Activated B cell treated with CpG ODN at 0.5 μM for 24 hours (primary cell): ENCODE results near the gene KRTAP10-6. TPM values are rescaled to one million over a fixed set of nuclear protein-coding genes. Genes with fewer than 3 reads are reported as not detected.

Experiments used
- ATAC-seq: fragments of 200-7000 bp; cut with Tn5 transposase; one replicate; pipeline ENCODE4 v1.10.0; 2021; ENCODE audit warnings: low read depth, mild to moderate bottlenecking, moderate library complexity
- CTCF ChIA-PET: fragments of 350-600 bp; sonication (Branson Sonifier 250); formaldehyde crosslinking; loops from one replicate; lab custom pipeline; 2021; ENCODE audit warnings: antibody characterized with exemption; lab: Charles Lee
- POLR2A ChIA-PET: fragments of 350-600 bp; sonication (Branson Sonifier 250); formaldehyde crosslinking; loops from one replicate; lab custom pipeline; 2021; ENCODE audit warnings: antibody characterized with exemption; lab: Charles Lee
- DNase-seq: peaks from one replicate; pipeline ENCODE4 v3.0.0; 2022
- H3K27ac Mint-ChIP-seq: one replicate; pipeline ENCODE4 v1.8.0; 2020; ENCODE audit warnings: mixed read lengths
- H3K27me3 Mint-ChIP-seq: one replicate; pipeline ENCODE4 v1.8.0; 2021; ENCODE audit warnings: mixed read lengths
- H3K36me3 Mint-ChIP-seq: one replicate; pipeline ENCODE4 v1.8.0; 2021; ENCODE audit warnings: low read depth, mixed read lengths
- H3K4me1 Mint-ChIP-seq: one replicate; pipeline ENCODE4 v1.8.0; 2021; ENCODE audit warnings: mixed read lengths
- H3K4me3 Mint-ChIP-seq: one replicate; pipeline ENCODE4 v1.8.0; 2020; ENCODE audit warnings: mild to moderate bottlenecking, mixed read lengths
- H3K9me3 Mint-ChIP-seq: one replicate; pipeline ENCODE4 v1.8.0; 2020; ENCODE audit warnings: mixed read lengths
- intact Hi-C: fragments of 100-400 bp; cut with micrococcal nuclease; formaldehyde crosslinking; loops from one replicate; pipeline ENCODE4 v1.15.1; 2024
- total RNA-seq: library from RNA; stranded (reverse); gene quantifications from 2 replicates; pipeline ENCODE4 v1.2.3, GENCODE V29; 2022
- TF ChIP-seq, protein P1 (sequence below): fragments of 200-600 bp; IDR thresholded peaks from one replicate; pipeline ENCODE4 v1.8.0; 2022; ENCODE audit warnings: antibody characterized with exemption, mild to moderate bottlenecking

KRTAP10-6 gene
- total RNA-seq, 1 donor from 2014 or later = not detected

DNA sequence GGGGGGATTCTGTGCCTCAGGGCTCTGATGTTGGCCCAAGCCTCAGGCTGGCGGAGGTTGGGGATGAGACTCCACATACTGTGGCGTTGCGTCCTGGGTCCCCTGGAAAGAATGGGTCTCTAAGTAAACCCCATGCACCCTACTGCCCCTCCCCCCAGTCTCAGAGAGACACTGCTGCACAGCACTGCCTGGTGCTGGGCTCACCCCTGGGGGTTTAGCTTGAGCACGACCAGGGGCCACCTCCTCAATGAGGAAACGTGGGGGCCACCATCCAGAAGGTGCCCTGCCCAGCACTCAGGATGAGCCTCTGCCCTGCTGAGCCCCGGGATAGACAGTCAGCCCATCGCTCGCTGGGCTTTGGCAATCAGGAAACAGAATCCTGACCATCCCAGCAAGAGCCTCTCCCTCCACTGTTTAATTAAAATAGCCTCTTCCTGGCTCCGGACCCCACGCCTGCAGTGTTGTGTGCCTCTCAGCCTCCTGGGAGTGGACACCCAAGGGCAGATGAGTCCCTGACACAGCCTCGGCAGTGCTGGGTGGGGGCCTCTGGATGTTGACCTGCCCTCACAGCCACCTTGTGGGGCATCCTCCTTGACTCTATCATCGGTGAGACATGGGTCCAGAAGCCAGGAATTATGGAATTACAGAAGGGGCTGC lies 22.3 kb downstream of the KRTAP10-6 start:
- TF ChIP-seq, protein P1, sequence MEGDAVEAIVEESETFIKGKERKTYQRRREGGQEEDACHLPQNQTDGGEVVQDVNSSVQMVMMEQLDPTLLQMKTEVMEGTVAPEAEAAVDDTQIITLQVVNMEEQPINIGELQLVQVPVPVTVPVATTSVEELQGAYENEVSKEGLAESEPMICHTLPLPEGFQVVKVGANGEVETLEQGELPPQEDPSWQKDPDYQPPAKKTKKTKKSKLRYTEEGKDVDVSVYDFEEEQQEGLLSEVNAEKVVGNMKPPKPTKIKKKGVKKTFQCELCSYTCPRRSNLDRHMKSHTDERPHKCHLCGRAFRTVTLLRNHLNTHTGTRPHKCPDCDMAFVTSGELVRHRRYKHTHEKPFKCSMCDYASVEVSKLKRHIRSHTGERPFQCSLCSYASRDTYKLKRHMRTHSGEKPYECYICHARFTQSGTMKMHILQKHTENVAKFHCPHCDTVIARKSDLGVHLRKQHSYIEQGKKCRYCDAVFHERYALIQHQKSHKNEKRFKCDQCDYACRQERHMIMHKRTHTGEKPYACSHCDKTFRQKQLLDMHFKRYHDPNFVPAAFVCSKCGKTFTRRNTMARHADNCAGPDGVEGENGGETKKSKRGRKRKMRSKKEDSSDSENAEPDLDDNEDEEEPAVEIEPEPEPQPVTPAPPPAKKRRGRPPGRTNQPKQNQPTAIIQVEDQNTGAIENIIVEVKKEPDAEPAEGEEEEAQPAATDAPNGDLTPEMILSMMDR = no peak
- intact Hi-C loops = loop anchor here (5.0 kb wide), 1 partner anchor 537 kb away; no protein-coding TSS in a partner anchor
- ChIA-PET CTCF (no interaction called here), POLR2A (no interaction called here)
- no peaks in the 10 kb centered on the region for H3K36me3 Mint-ChIP-seq
- H3K9me3 Mint-ChIP-seq = peaks cover 6% of the 10 kb centered on the region
- ATAC-seq = no peak
- no peak overlapping the region for H3K4me3 Mint-ChIP-seq
- H3K27ac Mint-ChIP-seq = no peak overlapping the region
- H3K27me3 Mint-ChIP-seq = peaks cover 13% of the 10 kb centered on the region
- peaks cover 23% of the 10 kb centered on the region for H3K4me1 Mint-ChIP-seq
- DNase-seq = no peak

DNA sequence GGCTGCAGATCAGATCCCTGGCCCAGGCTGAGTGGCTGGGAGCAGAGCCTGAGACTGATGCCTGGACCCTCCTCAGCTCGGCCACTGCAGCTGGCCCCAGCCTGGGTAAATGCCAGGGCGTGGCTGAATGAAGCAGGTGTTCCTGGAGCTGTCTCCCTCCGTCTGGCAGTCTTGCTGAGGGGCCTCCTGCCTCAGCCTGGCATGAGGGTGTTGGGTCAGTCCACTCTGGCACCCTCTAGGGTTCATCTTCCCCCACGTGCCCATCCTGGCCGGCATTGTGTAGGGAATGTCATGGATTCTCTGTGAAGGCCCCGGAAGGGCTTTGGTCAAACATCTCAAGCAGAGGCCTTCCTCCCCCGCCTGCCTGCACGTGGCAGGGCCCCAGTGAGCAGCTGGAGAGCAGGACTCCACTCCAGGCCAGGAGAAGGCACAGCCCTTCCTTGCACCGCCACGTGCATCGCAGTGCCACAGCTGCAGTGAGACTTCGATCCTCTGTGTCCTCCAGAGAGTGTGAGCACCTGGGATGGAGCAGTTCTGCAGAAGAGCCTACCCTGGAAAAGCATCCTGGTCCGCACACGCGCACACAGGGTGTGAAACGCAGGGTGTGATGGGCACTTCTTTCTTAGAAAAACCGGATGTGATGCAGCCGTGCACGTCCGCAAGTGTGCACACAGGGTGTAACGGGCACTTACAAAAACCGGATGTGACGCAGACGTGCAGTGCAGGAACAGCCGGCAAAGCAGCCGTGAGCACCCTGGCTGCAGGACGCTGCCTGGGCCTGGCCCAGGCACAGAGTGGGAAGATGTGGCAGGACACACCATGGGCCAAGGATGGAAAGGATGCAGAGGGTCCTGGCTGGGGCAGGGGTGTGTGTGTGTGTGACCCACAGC lies 23.4 kb downstream of the KRTAP10-6 start:
- ChIA-PET CTCF (no interaction called here), POLR2A (no interaction called here)
- DNase-seq = no peak
- no peak overlapping the region for H3K27ac Mint-ChIP-seq
- intact Hi-C loops = loop anchor here (5.0 kb wide), 1 partner anchor 538 kb away; no protein-coding TSS in a partner anchor
- peaks cover 6% of the 10 kb centered on the region for H3K9me3 Mint-ChIP-seq
- H3K4me1 Mint-ChIP-seq = peaks cover 30% of the 10 kb centered on the region
- H3K27me3 Mint-ChIP-seq = peaks cover 6% of the 10 kb centered on the region
- TF ChIP-seq, protein P1 = no peak
- no peaks in the 10 kb centered on the region for H3K36me3 Mint-ChIP-seq
- no peak for ATAC-seq
- H3K4me3 Mint-ChIP-seq = no peak overlapping the region

DNA sequence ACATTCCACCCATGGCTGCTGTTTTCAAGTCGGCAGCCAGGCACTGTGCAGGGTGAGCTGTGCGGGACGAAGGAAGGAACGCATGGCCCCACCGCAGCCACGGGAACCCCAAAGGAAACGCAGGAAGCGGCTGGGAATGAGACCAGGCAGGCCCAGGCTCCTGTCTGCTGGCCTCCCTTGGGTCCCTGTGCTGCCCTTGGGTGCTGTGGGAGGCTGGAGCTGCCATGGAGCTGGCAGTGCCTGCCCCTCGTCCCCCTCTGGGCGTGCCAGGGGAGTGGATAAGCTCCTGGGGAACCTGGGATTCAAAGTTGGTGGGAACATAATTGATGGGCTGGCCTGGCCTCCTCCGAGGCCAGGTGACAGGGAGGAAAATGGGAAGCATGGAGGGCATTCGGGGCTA lies 24.0 kb downstream of the KRTAP10-6 start:
- TF ChIP-seq, protein P1 = no peak
- no peak for DNase-seq
- H3K9me3 Mint-ChIP-seq = peaks cover 7% of the 10 kb centered on the region
- ChIA-PET CTCF (no interaction called here), POLR2A (no interaction called here)
- peaks cover 6% of the 10 kb centered on the region for H3K27me3 Mint-ChIP-seq
- no peaks in the 10 kb centered on the region for H3K36me3 Mint-ChIP-seq
- H3K4me1 Mint-ChIP-seq = peaks cover 30% of the 10 kb centered on the region
- H3K27ac Mint-ChIP-seq = no peak overlapping the region
- ATAC-seq = no peak
- intact Hi-C loops = loop anchor here (5.0 kb wide), 1 partner anchor 539 kb away; no protein-coding TSS in a partner anchor
- H3K4me3 Mint-ChIP-seq = no peak overlapping the region

DNA sequence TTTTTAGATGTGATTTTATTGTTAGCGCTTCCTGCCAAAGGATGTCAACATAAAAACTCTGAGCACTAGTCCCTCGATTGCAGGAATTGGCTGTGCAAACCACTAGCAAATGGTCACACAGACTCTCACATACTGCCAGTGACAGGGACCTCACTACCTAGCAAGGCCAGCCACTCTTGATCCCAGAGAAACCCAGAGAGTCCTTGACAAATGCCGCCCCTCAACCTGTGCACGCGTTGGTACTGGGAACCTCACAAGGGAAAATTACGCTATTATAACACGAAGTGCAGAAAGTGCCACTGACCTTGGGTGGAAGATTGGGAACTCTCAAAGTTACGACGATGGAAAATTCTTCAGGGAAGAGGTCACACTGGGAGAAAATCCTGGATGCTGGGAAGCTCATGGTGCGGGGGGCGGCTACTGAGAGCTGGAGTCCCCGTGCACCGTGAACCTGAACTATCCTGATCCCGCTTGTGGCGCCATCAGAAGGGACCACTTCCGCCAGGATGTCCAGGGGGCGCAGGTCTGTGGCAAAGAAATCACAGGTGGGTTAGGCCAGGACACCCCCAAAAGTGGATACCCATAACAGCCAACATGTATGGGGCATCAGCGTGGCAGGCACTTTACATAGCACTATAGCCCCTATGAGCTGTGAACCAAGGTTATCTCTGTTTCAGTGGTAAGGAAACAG lies 24.7 kb downstream of the KRTAP10-6 start:
- H3K36me3 Mint-ChIP-seq = no peaks in the 10 kb centered on the region
- H3K27me3 Mint-ChIP-seq = peaks cover 5% of the 10 kb centered on the region
- no peak overlapping the region for H3K27ac Mint-ChIP-seq
- no peak for ATAC-seq
- CTCF ChIA-PET = no interaction called here
- DNase-seq = no peak
- POLR2A ChIA-PET = no interaction called here
- TF ChIP-seq, protein P1 = no peak
- peaks cover 10% of the 10 kb centered on the region for H3K9me3 Mint-ChIP-seq
- peaks cover 30% of the 10 kb centered on the region for H3K4me1 Mint-ChIP-seq
- no peak overlapping the region for H3K4me3 Mint-ChIP-seq
- intact Hi-C loops = loop anchor here (5.0 kb wide), 1 partner anchor 540 kb away; no protein-coding TSS in a partner anchor
